ENCODE measurements around the gene PSMD8. TPM values are rescaled to one million over a fixed set of nuclear protein-coding genes. Genes with fewer than 3 reads are reported as not detected.

Gene PSMD8
- total RNA-seq, 1 donor = 223 TPM

DNA sequence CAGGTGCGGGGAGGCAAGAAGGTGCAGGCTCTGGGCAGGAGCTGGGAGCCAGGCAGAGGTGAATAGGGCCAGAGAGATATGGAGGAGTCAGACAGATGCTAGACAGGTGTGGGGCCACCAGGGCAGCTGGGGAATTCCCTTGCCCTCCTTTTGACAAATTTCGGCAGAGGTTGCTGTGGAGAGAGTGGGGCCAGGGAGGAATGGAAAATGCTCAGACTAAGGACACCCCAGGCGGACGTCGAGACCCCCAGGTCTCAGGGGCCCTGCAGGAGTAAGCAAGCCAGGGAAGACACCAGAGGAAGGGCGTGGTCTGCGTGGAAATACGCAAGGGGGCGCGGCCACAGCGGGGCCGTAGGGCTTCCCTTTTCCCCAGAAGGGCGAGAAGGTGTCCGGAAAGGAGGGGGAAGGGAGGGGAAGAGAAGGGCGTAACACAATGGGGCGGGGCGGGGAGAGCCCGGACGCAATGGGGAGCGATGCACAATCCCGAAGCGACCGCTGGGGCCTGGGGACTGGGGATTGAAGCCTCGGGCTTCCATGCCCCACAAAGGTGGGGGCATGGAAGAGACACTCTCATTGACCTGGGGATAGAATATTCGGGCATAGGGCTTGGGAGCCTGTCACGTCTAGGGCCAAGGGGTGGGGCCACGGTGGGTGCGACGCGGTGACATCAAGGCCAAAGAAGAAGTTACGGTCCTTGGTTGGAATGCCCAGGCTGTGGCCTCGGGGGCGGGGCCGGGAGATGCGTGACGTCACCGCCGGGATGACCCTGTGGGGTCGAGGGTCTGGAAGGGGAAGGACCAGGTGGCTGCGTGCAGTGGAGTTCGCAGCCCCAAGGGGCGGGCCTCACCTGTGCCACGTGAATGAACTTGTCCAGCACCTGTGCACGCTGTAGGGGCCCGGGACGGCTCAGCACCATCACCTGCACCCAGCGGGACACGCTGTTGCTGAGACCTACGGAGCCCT lies 43.5 kb downstream of the PSMD8 start:
- no peak for DNase-seq (ENCODE audit: low read depth)
- no peak for TF ChIP-seq CTCF (IDR thresholded peaks at IDR 0.05; ENCODE audit: insufficient read depth, low read length)
- H3K4me3 ChIP-seq (ENCODE audit: low read depth, low read length) = no peak overlapping the region

DNA sequence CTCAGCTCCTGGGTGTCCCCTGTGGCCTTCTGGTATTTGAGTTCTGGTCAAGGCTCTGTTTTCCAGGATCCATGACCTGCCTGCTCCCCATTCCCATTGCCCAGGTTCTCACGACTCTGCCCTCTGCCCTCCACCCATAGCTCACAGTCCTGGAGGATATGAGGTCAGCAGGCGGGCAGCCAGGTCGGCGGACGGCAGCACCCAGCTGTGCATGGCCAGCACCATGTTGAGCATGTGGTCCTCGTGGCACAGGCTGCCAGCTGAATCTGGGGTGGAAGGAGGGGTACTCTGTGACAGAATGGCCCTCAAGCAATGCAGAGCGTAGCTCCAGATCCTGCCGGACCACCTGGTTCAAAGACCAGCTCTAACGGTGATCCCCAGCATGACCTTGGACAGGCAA lies 46.6 kb downstream of the PSMD8 start:
- no peak for TF ChIP-seq CTCF (IDR thresholded peaks at IDR 0.05; ENCODE audit: insufficient read depth, low read length)
- no peak overlapping the region for H3K4me3 ChIP-seq (ENCODE audit: low read depth, low read length)
- no peak for DNase-seq (ENCODE audit: low read depth)

DNA sequence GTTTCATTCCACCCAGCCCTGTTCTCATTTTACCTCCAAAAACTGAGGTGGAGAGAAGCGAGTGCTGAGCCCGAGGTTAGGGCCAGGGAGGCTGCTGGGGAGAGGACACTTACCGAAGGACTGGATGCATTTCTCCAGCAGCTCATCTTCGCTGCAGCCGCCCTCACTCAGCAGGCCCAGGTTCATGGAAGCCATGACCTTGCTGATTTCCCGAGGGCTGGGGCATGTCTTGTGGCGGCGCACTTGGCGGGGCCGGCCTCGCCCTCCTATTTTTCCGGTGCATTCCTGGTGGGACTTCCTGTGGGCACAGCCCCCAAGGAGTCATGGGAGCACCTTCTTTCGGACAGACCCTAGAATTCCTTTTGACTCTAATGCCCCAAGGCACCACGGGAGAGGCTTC lies 47.5 kb downstream of the PSMD8 start:
- no peak overlapping the region for H3K4me3 ChIP-seq (ENCODE audit: low read depth, low read length)
- DNase-seq (ENCODE audit: low read depth) = no peak
- no peak for TF ChIP-seq CTCF (IDR thresholded peaks at IDR 0.05; ENCODE audit: insufficient read depth, low read length)

- TF ChIP-seq CTCF (IDR thresholded peaks at IDR 0.05; ENCODE audit: insufficient read depth, low read length) = no peak
- DNase-seq (ENCODE audit: low read depth) = no peak
Measured at GRCh38 chr19:38422438-38422837, 48.1 kb downstream of the PSMD8 start.

GRCh38 chr19:38424272-38424671 lies 49.9 kb downstream of the PSMD8 start:
- H3K4me3 ChIP-seq (ENCODE audit: low read depth, low read length) = no peak overlapping the region
- TF ChIP-seq CTCF (IDR thresholded peaks at IDR 0.05; ENCODE audit: insufficient read depth, low read length) = no peak
- DNase-seq (ENCODE audit: low read depth) = no peak

More at GRCh38 chr19:38422438-38422837, 48.1 kb downstream of the PSMD8 start:
- no peak overlapping the region for H3K4me3 ChIP-seq (ENCODE audit: low read depth, low read length)

- no peak for DNase-seq (ENCODE audit: low read depth)
- no peak for TF ChIP-seq CTCF (IDR thresholded peaks at IDR 0.05; ENCODE audit: insufficient read depth, low read length)
- H3K4me3 ChIP-seq (ENCODE audit: low read depth, low read length) = no peak overlapping the region
Measured at GRCh38 chr19:38425222-38425809, 50.9 kb downstream of the PSMD8 start.

All from fibroblast of the aortic adventitia (primary cell).